Measurements from ENCODE around the gene DNAJC21.

DNA sequence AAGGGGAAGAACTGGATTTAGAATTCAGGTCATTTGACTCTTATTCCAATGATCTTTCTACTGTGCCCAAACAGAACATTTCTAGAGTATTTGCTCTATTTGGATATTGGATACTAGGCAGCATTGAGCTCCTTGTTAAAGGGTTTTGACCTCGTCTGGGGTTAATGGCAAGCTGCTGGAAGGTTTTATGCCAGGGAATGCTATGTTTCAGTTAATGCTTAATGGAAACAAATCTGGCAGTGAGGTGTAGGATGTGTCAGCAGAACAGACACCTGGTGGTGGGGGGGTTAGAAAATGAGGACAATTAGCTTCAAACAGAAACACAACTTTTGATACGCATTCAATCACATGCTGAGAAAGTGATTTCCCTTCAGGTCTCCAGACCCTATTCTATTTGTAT, 66.9 kb downstream of the DNAJC21 start:
- TF ChIP-seq, protein P1, sequence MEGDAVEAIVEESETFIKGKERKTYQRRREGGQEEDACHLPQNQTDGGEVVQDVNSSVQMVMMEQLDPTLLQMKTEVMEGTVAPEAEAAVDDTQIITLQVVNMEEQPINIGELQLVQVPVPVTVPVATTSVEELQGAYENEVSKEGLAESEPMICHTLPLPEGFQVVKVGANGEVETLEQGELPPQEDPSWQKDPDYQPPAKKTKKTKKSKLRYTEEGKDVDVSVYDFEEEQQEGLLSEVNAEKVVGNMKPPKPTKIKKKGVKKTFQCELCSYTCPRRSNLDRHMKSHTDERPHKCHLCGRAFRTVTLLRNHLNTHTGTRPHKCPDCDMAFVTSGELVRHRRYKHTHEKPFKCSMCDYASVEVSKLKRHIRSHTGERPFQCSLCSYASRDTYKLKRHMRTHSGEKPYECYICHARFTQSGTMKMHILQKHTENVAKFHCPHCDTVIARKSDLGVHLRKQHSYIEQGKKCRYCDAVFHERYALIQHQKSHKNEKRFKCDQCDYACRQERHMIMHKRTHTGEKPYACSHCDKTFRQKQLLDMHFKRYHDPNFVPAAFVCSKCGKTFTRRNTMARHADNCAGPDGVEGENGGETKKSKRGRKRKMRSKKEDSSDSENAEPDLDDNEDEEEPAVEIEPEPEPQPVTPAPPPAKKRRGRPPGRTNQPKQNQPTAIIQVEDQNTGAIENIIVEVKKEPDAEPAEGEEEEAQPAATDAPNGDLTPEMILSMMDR (IDR thresholded peaks at IDR 0.05; ENCODE audit: insufficient read depth, low read length) = no peak
- TF ChIP-seq POLR2AphosphoS5 (IDR thresholded peaks at IDR 0.05; ENCODE audit: low read depth) = no peak

Measured in HL-60 (cell line).